ENCODE measurements around the gene LY6G5C.

Gene LY6G5C

GRCh38 chr6:31658983-31659648 is 21.8 kb downstream of the LY6G5C start:
- Histone ChIP-seq H3K27me3 (no peaks in the 10 kb centered on the region), H3K4me1 (peaks cover 67 to 86% (median 73%) of the 10 kb centered on the region in 10 experiments), H3K9ac (peak overlapping the region; percentile 84 to 95 (median 91)), H3K4me3 (peak overlapping the region; percentile 72 to 91 (median 80)), H3K36me3 (peaks cover 18 to 66% (median 34%) of the 10 kb centered on the region in 11 experiments; a peak in 20 of 22 replicates), H4K20me1 (peaks cover 5 to 35% (median 20%) of the 10 kb centered on the region in 11 experiments; a peak in 14 of 22 replicates), H3K27ac (peak overlapping the region in 10 of 11 experiments; percentile 75 to 94 (median 87); a peak in 17 of 22 replicates), H3K9me3 (replicated peaks in 1 of 11) (no peaks in the 10 kb centered on the region), H3K4me2 (peak overlapping the region; percentile 96 to 100 (median 99))
- TF ChIP-seq Cebpa-rat (IDR thresholded peaks at IDR 0.05), result no peak

- peaks cover 64 to 85% (median 72%) of the 10 kb centered on the region in 10 experiments for H3K4me1 ChIP-seq
- no peaks in the 10 kb centered on the region for H3K9me3 ChIP-seq (replicated peaks in 1 of 11)
- H4K20me1 ChIP-seq, result peaks cover 5 to 35% (median 20%) of the 10 kb centered on the region in 11 experiments; a peak in 14 of 22 replicates
- no peaks in the 10 kb centered on the region for H3K27me3 ChIP-seq
- peaks cover 18 to 59% (median 32%) of the 10 kb centered on the region in 11 experiments; a peak in 20 of 22 replicates for H3K36me3 ChIP-seq
- TF ChIP-seq Cebpa-rat (IDR thresholded peaks at IDR 0.05), result no peak
- H3K4me2 ChIP-seq, result peak overlapping the region; percentile 96 to 100 (median 99)
- H3K4me3 ChIP-seq, result peak overlapping the region in 8 of 10 experiments; percentile 75 to 91 (median 80); a peak in 13 of 20 replicates
- peak overlapping the region in 10 of 11 experiments; percentile 85 to 95 (median 91); a peak in 18 of 22 replicates for H3K9ac ChIP-seq
- H3K27ac ChIP-seq, result peak overlapping the region in 3 of 11 experiments; percentile 19 to 87 (median 32); a peak in 4 of 22 replicates
These were observed 22.6 kb downstream of the LY6G5C start for GRCh38 chr6:31658158-31658688.

GRCh38 chr6:31657406-31658157 is 23.3 kb downstream of the LY6G5C start:
- Histone ChIP-seq H3K9ac (peak overlapping the region in 7 of 11 experiments; percentile 85 to 95 (median 91); a peak in 11 of 22 replicates), H3K4me3 (peak overlapping the region in 5 of 10 experiments; percentile 75 to 91 (median 81); a peak in 3 of 20 replicates), H3K27ac (peak overlapping the region in 2 of 11 experiments; percentile 1 to 32; a peak in 2 of 22 replicates), H3K4me2 (peak overlapping the region; percentile 96 to 100 (median 99)), H3K27me3 (no peaks in the 10 kb centered on the region), H3K36me3 (peaks cover 18 to 53% (median 32%) of the 10 kb centered on the region in 11 experiments; a peak in 20 of 22 replicates), H3K9me3 (replicated peaks in 1 of 11) (no peaks in the 10 kb centered on the region), H3K4me1 (peaks cover 60 to 81% (median 68%) of the 10 kb centered on the region in 10 experiments), H4K20me1 (peaks cover 5 to 35% (median 20%) of the 10 kb centered on the region in 11 experiments; a peak in 14 of 22 replicates)
- TF ChIP-seq Cebpa-rat (IDR thresholded peaks at IDR 0.05), result no peak

GRCh38 chr6:31655349-31656237 is 25.3 kb downstream of the LY6G5C start, which contains the start of gene APOM:
TSS of gene APOM (plus strand) at chr6:31655894. CDS start at chr6:31655967, 73 bp downstream.
- H3K27ac ChIP-seq, result no peak within 1 kb of the TSS
- peaks cover 14 to 49% (median 29%) of the 10 kb centered on the region in 11 experiments; a peak in 21 of 22 replicates for H3K36me3 ChIP-seq
- peak within 1 kb of the TSS in 3 of 11 experiments; percentile 5 to 99 (median 15); a peak in 6 of 22 replicates for H3K4me2 ChIP-seq
- peak within 1 kb of the TSS in 2 of 11 experiments; percentile 2 to 28; a peak in 2 of 22 replicates for H3K9ac ChIP-seq
- no peak for TF ChIP-seq Cebpa-rat (IDR thresholded peaks at IDR 0.05)
- no peaks in the 10 kb centered on the region for H3K27me3 ChIP-seq
- H3K9me3 ChIP-seq (replicated peaks in 1 of 11), result no peaks in the 10 kb centered on the region
- H4K20me1 ChIP-seq, result peaks cover 15 to 36% (median 29%) of the 10 kb centered on the region in 11 experiments; a peak in 17 of 22 replicates
- no peak within 1 kb of the TSS for H3K4me3 ChIP-seq
- H3K4me1 ChIP-seq, result peaks cover 52 to 73% (median 60%) of the 10 kb centered on the region in 10 experiments

- TF ChIP-seq Cebpa-rat (IDR thresholded peaks at IDR 0.05), result no peak
- peaks cover 22 to 57% (median 34%) of the 10 kb centered on the region in 11 experiments for H3K36me3 ChIP-seq
- H3K27ac ChIP-seq, result peak overlapping the region in 1 of 11 experiments; percentile 16; a peak in 1 of 22 replicates
- H3K4me2 ChIP-seq, result peak overlapping the region in 3 of 11 experiments; percentile 15 to 48 (median 39); a peak in 5 of 22 replicates
- H3K4me1 ChIP-seq, result peaks cover 55 to 81% (median 61%) of the 10 kb centered on the region in 10 experiments
- no peaks in the 10 kb centered on the region for H3K9me3 ChIP-seq (replicated peaks in 1 of 11)
- no peak overlapping the region for H3K4me3 ChIP-seq
- H4K20me1 ChIP-seq, result peaks cover 15 to 41% (median 30%) of the 10 kb centered on the region in 11 experiments; a peak in 17 of 22 replicates
- no peaks in the 10 kb centered on the region for H3K27me3 ChIP-seq
- peak overlapping the region in 2 of 11 experiments; percentile 2 to 28; a peak in 2 of 22 replicates for H3K9ac ChIP-seq
These were observed 26.1 kb downstream of the LY6G5C start for GRCh38 chr6:31654574-31655348.

- peaks cover 36 to 69% (median 48%) of the 10 kb centered on the region in 11 experiments for H3K36me3 ChIP-seq
- peak overlapping the region; percentile 63 to 80 (median 74) for H3K4me3 ChIP-seq
- no peak for TF ChIP-seq Cebpa-rat (IDR thresholded peaks at IDR 0.05)
- H3K4me1 ChIP-seq, result peaks cover 39 to 71% (median 45%) of the 10 kb centered on the region in 10 experiments
- H4K20me1 ChIP-seq, result peaks cover 12 to 40% (median 29%) of the 10 kb centered on the region in 11 experiments; a peak in 18 of 22 replicates
- H3K27ac ChIP-seq, result peak overlapping the region; percentile 91 to 98 (median 96)
- peak overlapping the region; percentile 85 to 96 (median 94) for H3K9ac ChIP-seq
- H3K9me3 ChIP-seq (replicated peaks in 1 of 11), result no peaks in the 10 kb centered on the region
- H3K4me2 ChIP-seq, result peak overlapping the region; percentile 84 to 99 (median 97)
- no peaks in the 10 kb centered on the region for H3K27me3 ChIP-seq
These were observed 27.7 kb downstream of the LY6G5C start for GRCh38 chr6:31652925-31653724.

All from BLaER1 treated with 17β-estradiol and CSF1 and Interleukin-3, amounts not matched to agents 10 nM and 100 nM (cell line).